HCT116 (cell line): ENCODE measurements around the gene ORC4.

ENCODE experiments used
- CTCF ChIP-seq, 3 experiments: fragments of 200-600 bp in 1 of 3; sonication (generic) in 1 of 3; IDR thresholded peaks in 2 of 3; conservative IDR thresholded peaks in 1 of 3; 2 replicates each; pipeline ENCODE4 v1.5.1; 2012 to 2017; ENCODE audit warnings: low read depth in 2 of 3, low read length in 2 of 3, antibody characterized with exemption in 1 of 3, borderline replicate concordance in 1 of 3, control low read depth in 1 of 3, mild to moderate bottlenecking in 1 of 3, mixed read lengths in 1 of 3, mixed run types in 1 of 3, moderate library complexity in 1 of 3; ENCODE audit not compliant: insufficient read depth in 1 of 3
- ELF1 ChIP-seq: IDR thresholded peaks from 2 replicates; pipeline ENCODE4 v1.6.1; 2012; ENCODE audit warnings: low read depth, borderline replicate concordance
- EZH2 ChIP-seq: fragments of 200-600 bp; sonication (generic); IDR thresholded peaks from 2 replicates; pipeline ENCODE4 v1.6.1; 2017; ENCODE audit warnings: antibody characterized with exemption, mixed run types
- POLR2A ChIP-seq: IDR thresholded peaks from 2 replicates; pipeline ENCODE4 v1.7.0; 2011; ENCODE audit warnings: borderline replicate concordance; ENCODE audit not compliant: insufficient read depth, insufficient read length; ENCODE audit errors: extremely low read depth
- POLR2AphosphoS5 ChIP-seq: IDR thresholded peaks from 2 replicates; pipeline ENCODE4 v1.6.1; 2011; ENCODE audit warnings: mild to moderate bottlenecking, low read depth, low read length, moderate library complexity
- YY1 ChIP-seq: IDR thresholded peaks from 2 replicates; pipeline ENCODE4 v1.6.1; 2011; ENCODE audit warnings: low read length, low read depth, moderate library complexity, mild to moderate bottlenecking; ENCODE audit not compliant: insufficient replicate concordance; ENCODE audit errors: extremely low read depth
- ZNF274 ChIP-seq: fragments of 200-500 bp; sonication (Bioruptor generic); IDR thresholded peaks from 2 replicates; pipeline ENCODE4 v1.6.1; 2014; ENCODE audit warnings: mild to moderate bottlenecking, low read depth, low read length, inconsistent platforms

GRCh38 chr2:148058641-148059040 lies 38.1 kb upstream of the ORC4 start:
- TF ChIP-seq POLR2A (no peak), ELF1 (no peak), YY1 (no peak), CTCF (IDR thresholded peaks at IDR 0.05 in 2 of 3, conservative IDR thresholded peaks at IDR 0.05 in 1 of 3; ENCODE audit: borderline replicate concordance in 1 of 3, insufficient read depth in 1 of 3, low read depth in 2 of 3, low read length in 2 of 3) (no peak), POLR2AphosphoS5 (no peak), EZH2 (no peak), ZNF274 (no peak)
